GM21381 (cell line): Measurements from ENCODE around the gene SLCO2B1.

Experiments used
- ATAC-seq: cut with Tn5 transposase; IDR thresholded peaks from one replicate; pipeline ENCODE4 v1.9.1; 2021; ENCODE audit warnings: mild to moderate bottlenecking, moderate library complexity; ENCODE audit not compliant: unreplicated experiment

SLCO2B1 gene

GRCh38 chr11:75191330-75191717, 40.4 kb downstream of the SLCO2B1 start:
- no peak for ATAC-seq

GRCh38 chr11:75193271-75193670, 42.4 kb downstream of the SLCO2B1 start:
- ATAC-seq: no peak

- ATAC-seq: no peak
These were observed 42.8 kb downstream of the SLCO2B1 start for GRCh38 chr11:75193711-75194110.

- no peak for ATAC-seq
These were observed 43.2 kb downstream of the SLCO2B1 start for GRCh38 chr11:75194147-75194546.

- ATAC-seq: no peak
These were observed 44.5 kb downstream of the SLCO2B1 start for GRCh38 chr11:75195167-75195962.

GRCh38 chr11:75196426-75196825, 45.5 kb downstream of the SLCO2B1 start:
- ATAC-seq: no peak

GRCh38 chr11:75197512-75198277, 46.8 kb downstream of the SLCO2B1 start:
- no peak for ATAC-seq

- ATAC-seq: no peak
These were observed 47.5 kb downstream of the SLCO2B1 start for GRCh38 chr11:75198278-75198973.

- ATAC-seq: no peak
These were observed 48.6 kb downstream of the SLCO2B1 start for GRCh38 chr11:75199412-75199955.

GRCh38 chr11:75200051-75200450, 49.1 kb downstream of the SLCO2B1 start:
- no peak for ATAC-seq

- ATAC-seq: no peak
These were observed 49.6 kb downstream of the SLCO2B1 start for GRCh38 chr11:75200531-75200930.

- no peak for ATAC-seq
These were observed 50.9 kb downstream of the SLCO2B1 start for GRCh38 chr11:75201771-75202170.

- ATAC-seq: no peak
These were observed 51.3 kb downstream of the SLCO2B1 start for GRCh38 chr11:75202195-75202594.

GRCh38 chr11:75203138-75203537, 52.2 kb downstream of the SLCO2B1 start:
- no peak for ATAC-seq

GRCh38 chr11:75203641-75204011, 52.7 kb downstream of the SLCO2B1 start:
- no peak for ATAC-seq

GRCh38 chr11:75204012-75204674, 53.2 kb downstream of the SLCO2B1 start:
- no peak for ATAC-seq

- peak; percentile 83 for ATAC-seq
These were observed 54.0 kb downstream of the SLCO2B1 start for GRCh38 chr11:75204685-75205563.

GRCh38 chr11:75205564-75206020, 54.7 kb downstream of the SLCO2B1 start:
- ATAC-seq: no peak

- ATAC-seq: no peak
These were observed 57.5 kb downstream of the SLCO2B1 start for GRCh38 chr11:75208446-75208845.

- no peak for ATAC-seq
These were observed 61.5 kb downstream of the SLCO2B1 start for GRCh38 chr11:75212411-75212810.
